Kidney (tissue), 14 donors: ENCODE results near the gene HOXD4. TPM values are rescaled to one million over a fixed set of nuclear protein-coding genes. Genes with fewer than 3 reads are reported as not detected.

Experiments used
- DNase-seq, 5 donors: peaks; one replicate each; pipeline ENCODE4 v3.0.0-alpha.2; 2013 to 2020
- FAIRE-seq: peaks from 2 replicates; lab custom pipeline; 2012; peaks lifted over from hg19 to GRCh38; lab: Jason Lieb, UNC
- H3K27ac ChIP-seq, 2 donors: one replicate each; pipeline ENCODE4 v1.7.0; 2013; ENCODE audit warnings: low read depth in 2 of 2, low read length in 2 of 2, inconsistent platforms in 1 of 2
- H3K27me3 ChIP-seq: one replicate; pipeline ENCODE4 v1.7.1; 2013; ENCODE audit warnings: low read length, inconsistent platforms; ENCODE audit not compliant: control insufficient read depth, insufficient read depth
- H3K36me3 ChIP-seq, 3 donors: one replicate each; pipeline versions ENCODE4 v1.7.0 to v1.7.1; 2013; ENCODE audit warnings: low read length in 3 of 3, control low read depth in 1 of 3, inconsistent platforms in 1 of 3; ENCODE audit not compliant: insufficient read depth in 3 of 3, control insufficient read depth in 2 of 3
- H3K4me1 ChIP-seq, 3 donors: one replicate each; pipeline versions ENCODE4 v1.7.0 to v1.7.1; 2013; ENCODE audit warnings: low read length in 3 of 3, inconsistent platforms in 1 of 3, low read depth in 1 of 3; ENCODE audit not compliant: control insufficient read depth in 2 of 3, insufficient read depth in 2 of 3
- H3K4me3 ChIP-seq, 3 donors: one replicate each; pipeline versions ENCODE4 v1.7.0 to v1.8.1; 2013; ENCODE audit warnings: low read length in 3 of 3, control low read depth in 1 of 3, inconsistent platforms in 1 of 3
- H3K9ac ChIP-seq, 3 donors: one replicate each; pipeline versions ENCODE4 v1.7.0 to v1.7.1; 2013; ENCODE audit warnings: low read length in 3 of 3, control low read depth in 1 of 3, inconsistent platforms in 1 of 3
- H3K9me3 ChIP-seq, 3 donors: one replicate each; pipeline versions ENCODE4 v1.7.0 to v1.7.1; 2013; ENCODE audit warnings: low read length in 3 of 3, control low read depth in 1 of 3, inconsistent platforms in 1 of 3; ENCODE audit not compliant: control insufficient read depth in 2 of 3, insufficient read depth in 1 of 3
- CTCF ChIP-seq: IDR thresholded peaks from 3 replicates; pipeline ENCODE4 v1.5.1; 2012; ENCODE audit warnings: mild to moderate bottlenecking, moderate library complexity, borderline replicate concordance; ENCODE audit not compliant: insufficient read depth; ENCODE audit errors: extremely low read depth
- intact Hi-C: fragments of 100-400 bp; cut with DNase I; formaldehyde crosslinking; loops from one replicate; pipeline ENCODE4 v1.11.1; 2022
- polyA plus RNA-seq: library from polyadenylated mRNA; stranded (reverse); fragments of 350-450 nt; fragmentation: Illumina TruSeq; extraction: RNeasy Lipid Tissue Mini Kit (QIAGEN cat#74804); gene quantifications from one replicate; pipeline ENCODE4 v1.2.3, GENCODE V29; 2014; ENCODE audit warnings: low read depth, low replicate concordance; ENCODE audit not compliant: insufficient read depth
- total RNA-seq: library from RNA; stranded (reverse); fragmentation: NEBNext Ultra II Directional; extraction: Animal tissue kit (Norgen Biotek cat#: 25700); gene quantifications from one replicate; pipeline ENCODE4 v1.2.1, GENCODE V29; 2021
- donor health status: control.
- donor health status: control.
- donor health status: control.
- donor health status: control.
- donor health status: control.
- donor health status: DM: yes; HTN: yes; CAD: no.
- donor health status: Normal renal cell carcinoma (clear cell type).

HOXD4 gene
- total and polyA plus RNA-seq, 2 donors from 2014 or later, result 12.1 to 27.8 TPM

DNA sequence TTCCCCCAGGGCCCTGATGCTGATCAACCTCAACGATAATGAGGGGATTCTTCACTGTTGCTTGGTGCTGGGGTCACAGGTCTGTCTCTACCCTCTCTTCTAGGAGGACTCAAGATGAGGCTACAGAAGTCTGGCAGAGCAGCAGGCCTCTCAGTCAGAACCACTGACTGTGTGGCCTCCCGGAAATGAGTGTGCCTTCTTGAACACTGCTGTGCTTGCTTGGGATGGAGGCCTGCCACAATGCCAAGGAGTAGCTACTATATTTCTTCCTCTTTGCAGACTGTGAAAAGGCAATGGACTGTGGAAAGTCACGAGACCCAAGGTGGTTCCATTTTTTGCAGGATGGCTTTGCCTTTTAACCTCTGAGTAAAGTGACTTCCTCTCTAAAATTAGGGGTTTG, 31.3 kb downstream of the HOXD4 start:
- Histone ChIP-seq H3K27ac (no peak overlapping the region), H3K9ac (no peak overlapping the region), H3K36me3 (no peaks in the 10 kb centered on the region), H3K4me3 (no peak overlapping the region), H3K4me1 (peaks cover 2 to 7% (median 3%) of the 10 kb centered on the region in 3 donors), H3K9me3 (no peaks in the 10 kb centered on the region), H3K27me3 (no peaks in the 10 kb centered on the region)
- peak in 1 of 5 donors; percentile 11 for DNase-seq
- TF ChIP-seq CTCF, result no peak
- intact Hi-C loops, result no loop called here
- FAIRE-seq, result no peak

GRCh38 chr2:176184749-176185148, 33.4 kb downstream of the HOXD4 start:
- H3K36me3 ChIP-seq, result no peaks in the 10 kb centered on the region
- intact Hi-C loops, result no loop called here
- H3K4me1 ChIP-seq, result peaks cover 0 to 4% (median 0%) of the 10 kb centered on the region in 3 donors
- no peak for FAIRE-seq
- peak in 2 of 5 donors; percentile 34 to 44 for DNase-seq
- H3K27ac ChIP-seq, result no peak overlapping the region
- H3K4me3 ChIP-seq, result no peak overlapping the region
- H3K9ac ChIP-seq, result no peak overlapping the region
- no peak for TF ChIP-seq CTCF
- no peaks in the 10 kb centered on the region for H3K27me3 ChIP-seq
- H3K9me3 ChIP-seq, result no peaks in the 10 kb centered on the region

- no peak for TF ChIP-seq CTCF
- no peak overlapping the region for H3K9ac ChIP-seq
- no peak overlapping the region for H3K27ac ChIP-seq
- no peaks in the 10 kb centered on the region for H3K27me3 ChIP-seq
- no peaks in the 10 kb centered on the region for H3K9me3 ChIP-seq
- peaks cover 0 to 4% (median 0%) of the 10 kb centered on the region in 3 donors for H3K4me1 ChIP-seq
- DNase-seq, result no peak
- H3K4me3 ChIP-seq, result no peak overlapping the region
- intact Hi-C loops, result no loop called here
- no peaks in the 10 kb centered on the region for H3K36me3 ChIP-seq
- FAIRE-seq, result no peak
Observed at GRCh38 chr2:176186024-176186423, 34.7 kb downstream of the HOXD4 start.
